HG03064 (cell line): ENCODE data around the gene NUBPL.

Experiments
- ATAC-seq: cut with Tn5 transposase; IDR thresholded peaks from one replicate; pipeline ENCODE4 v1.9.1; 2021; ENCODE audit warnings: low read depth; ENCODE audit not compliant: unreplicated experiment

The NUBPL gene, protein sequence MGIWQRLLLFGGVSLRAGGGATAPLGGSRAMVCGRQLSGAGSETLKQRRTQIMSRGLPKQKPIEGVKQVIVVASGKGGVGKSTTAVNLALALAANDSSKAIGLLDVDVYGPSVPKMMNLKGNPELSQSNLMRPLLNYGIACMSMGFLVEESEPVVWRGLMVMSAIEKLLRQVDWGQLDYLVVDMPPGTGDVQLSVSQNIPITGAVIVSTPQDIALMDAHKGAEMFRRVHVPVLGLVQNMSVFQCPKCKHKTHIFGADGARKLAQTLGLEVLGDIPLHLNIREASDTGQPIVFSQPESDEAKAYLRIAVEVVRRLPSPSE

DNA sequence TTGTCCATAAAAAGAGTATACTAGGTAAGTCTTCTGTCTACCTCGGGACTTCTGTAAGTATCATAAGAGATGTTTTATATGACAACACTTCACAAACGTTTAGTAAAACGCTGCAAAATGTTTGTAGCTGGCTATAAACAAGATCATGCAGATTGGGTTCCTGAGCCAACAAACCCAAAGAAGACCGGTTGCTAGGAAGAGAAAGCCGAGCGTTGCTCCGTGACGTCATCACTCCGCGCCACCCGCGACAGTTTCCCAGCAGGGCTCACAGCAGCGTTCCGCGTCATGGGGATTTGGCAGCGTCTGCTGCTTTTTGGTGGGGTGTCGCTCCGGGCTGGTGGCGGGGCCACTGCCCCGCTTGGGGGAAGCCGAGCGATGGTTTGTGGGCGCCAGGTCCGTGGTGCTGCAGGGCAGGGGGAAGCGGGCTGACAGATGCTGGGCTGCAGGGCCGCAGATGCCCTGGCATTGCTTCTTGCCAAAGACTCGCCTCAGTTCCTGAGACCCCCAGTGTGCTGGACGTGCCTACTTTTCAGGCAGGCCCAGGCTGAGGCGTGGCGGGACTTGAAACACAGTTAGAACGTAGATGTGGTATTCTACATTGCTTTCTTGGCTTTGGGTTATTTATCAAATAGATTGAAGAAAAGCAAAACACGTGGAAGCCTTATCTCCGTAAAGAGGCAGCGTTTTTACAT lies at the start of gene NUBPL:
NUBPL (plus strand) TSS at position 250 of the 692 bp plus-strand sequence; CDS start at position 286, 36 bp downstream.
- peak; percentile 88 for ATAC-seq

- ATAC-seq, result no peak
Observed at GRCh38 chr14:31527087-31527486, 34.1 kb upstream of the NUBPL start.

- ATAC-seq, result no peak
Observed at GRCh38 chr14:31527546-31527945, 33.7 kb upstream of the NUBPL start.

GRCh38 chr14:31529053-31529452 lies 32.2 kb upstream of the NUBPL start:
- ATAC-seq, result no peak

DNA sequence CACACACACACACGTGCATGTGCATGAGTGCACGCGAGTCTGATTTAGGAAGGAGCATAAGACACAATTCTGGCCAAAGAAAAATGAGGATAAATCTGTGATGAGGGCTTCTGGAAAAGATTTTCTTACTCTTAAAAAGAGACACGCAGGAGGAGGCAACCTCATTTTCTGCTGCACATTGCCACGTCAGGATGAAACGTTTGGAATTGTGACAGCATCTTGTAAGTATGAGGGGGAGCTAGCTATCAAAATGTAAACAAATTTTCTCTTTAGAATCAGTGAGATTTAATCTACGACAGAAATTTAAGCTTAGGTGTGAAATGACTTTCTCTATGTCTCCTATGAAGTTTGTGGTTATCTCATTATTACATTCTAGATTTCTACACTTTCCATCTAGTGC lies 31.1 kb upstream of the NUBPL start:
- no peak for ATAC-seq

DNA sequence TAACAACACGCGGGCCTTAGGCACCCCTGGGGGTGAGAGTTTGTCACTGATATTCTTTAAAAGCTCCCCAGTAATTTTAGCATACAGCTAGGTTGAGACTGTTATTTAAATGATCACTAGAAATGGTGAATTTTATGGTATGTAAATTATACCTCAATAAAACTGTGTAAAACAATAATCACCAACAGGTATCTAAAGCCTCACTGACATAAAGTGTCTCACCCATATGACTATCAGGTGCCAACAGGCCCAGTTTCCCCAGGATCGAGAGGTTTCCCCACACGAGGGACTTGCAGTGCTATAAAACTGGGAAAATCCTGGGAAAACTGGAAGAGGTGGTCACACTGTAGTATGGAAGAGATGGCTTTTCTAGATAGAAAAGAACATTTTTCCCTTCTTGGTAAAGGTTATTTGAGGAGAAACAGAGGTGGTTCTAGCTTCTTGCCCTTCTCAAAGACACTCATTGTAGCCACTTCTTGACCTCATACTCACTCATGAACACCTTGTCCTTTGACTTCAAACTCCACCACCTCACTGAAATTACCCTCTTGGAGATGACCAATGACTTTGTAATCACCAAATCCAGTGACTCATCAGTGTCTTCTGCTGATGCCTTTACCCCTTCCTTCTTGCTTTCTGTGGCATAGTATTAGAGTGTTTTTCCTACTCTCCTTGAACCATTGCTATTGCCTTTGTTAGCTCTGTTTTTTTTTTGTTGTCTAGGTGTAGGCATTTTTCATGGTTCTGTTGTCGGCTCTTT lies 24.8 kb upstream of the NUBPL start:
- no peak for ATAC-seq

- no peak for ATAC-seq
Observed at GRCh38 chr14:31541702-31542101, 19.5 kb upstream of the NUBPL start.

- no peak for ATAC-seq
Observed at GRCh38 chr14:31543969-31544799, 17.0 kb upstream of the NUBPL start.

GRCh38 chr14:31544816-31545215 lies 16.4 kb upstream of the NUBPL start:
- ATAC-seq, result no peak

DNA sequence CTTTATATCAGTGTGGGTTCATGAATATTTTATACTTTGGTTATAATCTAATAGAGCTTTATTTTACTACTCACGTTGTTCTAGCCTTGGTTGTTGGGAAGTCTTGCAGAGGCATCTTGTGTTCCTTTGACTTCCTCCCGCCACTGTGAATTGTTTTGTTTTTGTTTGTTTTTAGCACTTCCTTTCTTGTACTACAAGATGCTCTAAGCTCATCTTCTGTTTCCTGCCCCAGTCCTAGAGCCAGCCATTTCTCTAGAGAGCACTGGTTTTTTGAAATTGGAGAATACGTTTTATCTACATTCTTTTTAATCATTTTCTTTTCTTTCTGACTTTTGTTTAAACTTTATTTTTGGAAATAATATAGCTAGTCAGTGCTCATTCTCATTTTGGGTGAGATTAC lies 15.9 kb upstream of the NUBPL start:
- ATAC-seq, result no peak

- ATAC-seq, result no peak
Observed at GRCh38 chr14:31549817-31550216, 11.4 kb upstream of the NUBPL start.

- no peak for ATAC-seq
Observed at GRCh38 chr14:31550589-31550988, 10.6 kb upstream of the NUBPL start.

- no peak for ATAC-seq
Observed at GRCh38 chr14:31556191-31556590, 5.0 kb upstream of the NUBPL start.

DNA sequence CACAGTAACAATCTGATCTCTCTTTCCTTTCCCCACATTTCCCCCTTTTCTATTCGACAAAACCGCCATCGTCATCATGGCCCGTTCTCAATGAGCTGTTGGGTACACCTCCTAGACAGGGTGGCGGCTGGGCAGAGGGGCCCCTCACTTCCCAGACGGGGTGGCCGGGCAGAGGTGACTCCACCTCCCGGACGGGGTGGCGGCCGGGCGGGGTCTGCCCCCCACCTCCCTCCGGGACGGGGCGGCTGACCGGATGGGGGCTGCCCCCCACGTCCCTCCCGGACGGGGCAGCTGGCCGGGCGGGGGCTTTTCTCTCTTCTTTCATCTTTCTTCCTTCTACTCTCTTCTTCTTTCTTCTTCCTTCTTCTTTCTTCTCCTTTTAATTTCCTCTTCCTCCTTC lies 1.3 kb upstream of the NUBPL start:
- ATAC-seq, result no peak

GRCh38 chr14:31560759-31561154 lies 447 bp upstream of the NUBPL start:
- ATAC-seq, result no peak

GRCh38 chr14:31564194-31564593 lies 3.0 kb downstream of the NUBPL start:
- no peak for ATAC-seq

GRCh38 chr14:31566456-31566855 lies 5.3 kb downstream of the NUBPL start:
- no peak for ATAC-seq

DNA sequence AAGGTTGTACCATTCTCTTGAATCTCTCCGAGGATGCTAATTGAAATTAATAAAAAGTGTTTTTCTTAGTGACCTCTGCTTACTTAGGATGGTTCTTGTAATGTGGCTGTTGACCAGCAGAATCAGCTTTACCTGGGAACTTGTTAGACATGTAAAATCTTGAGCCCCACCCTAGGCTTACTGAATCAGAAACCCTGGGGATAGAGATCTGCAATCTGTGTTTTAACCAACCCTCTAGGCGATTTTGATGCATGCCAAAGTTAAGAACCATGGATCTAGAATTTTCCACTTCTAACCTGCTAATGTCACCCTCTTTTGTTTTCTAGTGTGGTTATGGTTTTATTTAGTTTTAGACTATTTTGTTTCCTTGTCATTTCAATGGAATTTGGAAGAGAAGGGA lies 6.5 kb downstream of the NUBPL start:
- ATAC-seq, result no peak

DNA sequence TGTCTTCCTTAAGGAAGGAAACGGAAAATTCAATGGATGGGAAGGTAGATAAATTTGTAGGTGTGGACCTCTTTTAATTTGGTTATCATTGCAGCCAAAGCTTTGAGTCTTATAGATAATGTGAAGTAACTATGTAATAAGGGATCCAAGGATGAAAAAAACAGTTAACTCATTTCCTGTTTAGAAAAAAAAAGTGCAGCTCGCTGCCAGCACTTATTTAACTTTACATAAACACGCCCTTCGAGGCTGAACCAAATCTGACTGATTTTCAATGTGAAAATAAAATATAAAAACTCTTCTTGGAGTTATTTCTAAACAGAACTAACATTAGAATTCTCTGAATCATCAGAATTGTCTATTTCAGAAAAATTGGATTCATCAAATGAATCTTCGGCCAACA lies 7.0 kb downstream of the NUBPL start:
- no peak for ATAC-seq

DNA sequence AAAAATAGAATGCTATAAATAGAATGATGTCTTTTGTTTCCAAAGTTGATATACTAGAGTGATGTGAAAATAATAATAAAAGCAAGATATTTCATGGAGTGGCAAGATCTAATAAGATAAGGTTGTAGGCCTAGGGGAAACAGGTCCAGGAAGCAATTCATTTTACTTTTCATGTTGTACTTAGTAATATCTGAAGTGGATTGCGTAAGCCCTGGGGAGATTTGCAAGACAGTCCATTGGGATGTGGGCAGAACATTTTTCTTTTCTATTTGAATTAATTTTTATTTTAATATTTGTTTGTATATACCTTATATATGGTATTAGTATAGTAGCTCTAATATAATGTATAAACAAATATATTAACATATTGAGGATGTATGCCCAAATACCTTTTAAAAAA lies 7.5 kb downstream of the NUBPL start:
- ATAC-seq, result no peak

GRCh38 chr14:31572955-31573354 lies 11.8 kb downstream of the NUBPL start:
- no peak for ATAC-seq
